ENCODE results near the gene MARK1. TPM values are rescaled to one million over a fixed set of nuclear protein-coding genes. Genes with fewer than 3 reads are reported as not detected.

MARK1 gene
- total RNA-seq, 1 experiment from 2014 or later = 1.3 TPM

DNA sequence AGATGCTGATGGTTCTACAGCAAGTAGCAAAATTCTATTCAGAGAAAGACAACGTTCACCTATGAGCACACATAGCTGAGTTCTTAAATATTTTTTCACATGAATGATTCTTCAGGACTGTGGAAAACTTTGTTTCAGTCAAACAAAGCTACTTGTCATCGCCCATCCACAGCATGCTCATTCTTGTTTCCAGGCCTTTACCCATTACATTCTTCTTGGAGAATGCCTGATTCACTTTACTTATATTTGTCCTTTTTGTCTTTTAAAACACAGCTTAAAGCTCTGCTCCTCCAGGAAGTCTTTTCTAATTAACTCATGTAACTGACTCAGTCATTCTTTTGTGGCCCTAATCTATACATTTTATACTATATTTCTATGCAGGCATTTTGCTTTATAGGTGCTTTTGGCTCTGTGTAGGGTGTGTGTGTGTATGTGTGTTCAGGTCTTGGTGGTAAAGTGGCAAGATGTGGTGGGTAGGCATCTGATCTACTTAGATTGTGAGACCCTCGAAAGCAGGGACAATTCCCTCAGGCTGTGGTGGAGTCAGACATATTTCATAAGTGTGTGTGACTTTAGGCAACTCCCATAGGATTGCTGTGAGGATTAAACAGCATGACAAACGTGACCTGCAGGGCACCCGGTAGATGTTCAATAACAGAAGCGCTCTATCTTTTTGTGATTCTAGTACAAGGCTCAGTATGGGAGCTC, 11.8 kb upstream of the MARK1 start:
- H3K9me2 ChIP-seq (replicated peaks; ENCODE audit: insufficient read depth, low read length) = no peaks in the 10 kb centered on the region
- no peak overlapping the region for H3K27ac ChIP-seq (ENCODE audit: low read length)

GRCh38 chr1:220516722-220517042, 11.3 kb upstream of the MARK1 start:
- DNase-seq = no peak

More for the DNA sequence above, 11.8 kb upstream of the MARK1 start:
- H3K27me3 ChIP-seq (ENCODE audit: low read length) = no peaks in the 10 kb centered on the region
- H3K36me3 ChIP-seq (ENCODE audit: insufficient read depth, low read length) = no peaks in the 10 kb centered on the region
- no peak for DNase-seq
- H3K79me2 ChIP-seq (ENCODE audit: low read length) = no peaks in the 10 kb centered on the region
- H3K4me2 ChIP-seq (ENCODE audit: low read depth, low read length, poor library complexity, severe bottlenecking) = no peak overlapping the region
- no peaks in the 10 kb centered on the region for H4K20me1 ChIP-seq (ENCODE audit: insufficient read depth, low read depth, low read length)
- H2AFZ ChIP-seq (ENCODE audit: low read length) = no peak overlapping the region
- no peaks in the 10 kb centered on the region for H3K4me1 ChIP-seq (ENCODE audit: low read length)
- no peaks in the 10 kb centered on the region for H3K9me3 ChIP-seq (ENCODE audit: low read length)
- no peak overlapping the region for H3K9ac ChIP-seq (ENCODE audit: low read length)
- H3K4me3 ChIP-seq (ENCODE audit: low read length) = no peak overlapping the region

DNA sequence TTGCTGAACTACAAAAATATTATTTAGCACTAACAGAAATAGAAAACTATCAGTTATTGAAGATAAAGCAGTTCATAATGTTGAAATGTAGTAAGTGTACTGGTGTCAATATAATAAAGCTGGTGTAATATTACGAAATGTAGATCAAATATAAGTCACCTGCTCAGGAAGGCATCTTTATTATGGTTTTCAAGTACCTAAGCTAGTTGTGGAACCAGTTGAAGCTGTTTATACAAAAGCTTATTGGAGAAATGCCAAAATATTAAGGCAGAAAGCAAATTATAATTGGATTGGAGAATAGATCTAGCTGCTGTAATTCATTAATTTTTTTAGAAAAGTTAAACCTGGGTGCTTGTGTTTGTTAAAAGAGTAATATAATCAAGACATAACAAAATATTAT, 6.2 kb upstream of the MARK1 start:
- Histone ChIP-seq H3K36me3 (ENCODE audit: insufficient read depth, low read length) (no peaks in the 10 kb centered on the region), H3K79me2 (ENCODE audit: low read length) (no peaks in the 10 kb centered on the region), H3K4me1 (ENCODE audit: low read length) (no peaks in the 10 kb centered on the region), H3K4me2 (ENCODE audit: low read depth, low read length, poor library complexity, severe bottlenecking) (no peak overlapping the region), H3K27me3 (ENCODE audit: low read length) (no peaks in the 10 kb centered on the region), H3K4me3 (ENCODE audit: low read length) (no peak overlapping the region), H3K27ac (ENCODE audit: low read length) (no peak overlapping the region), H3K9me3 (ENCODE audit: low read length) (no peaks in the 10 kb centered on the region), H3K9me2 (replicated peaks; ENCODE audit: insufficient read depth, low read length) (no peaks in the 10 kb centered on the region), H2AFZ (ENCODE audit: low read length) (no peak overlapping the region), H3K9ac (ENCODE audit: low read length) (no peak overlapping the region), H4K20me1 (ENCODE audit: insufficient read depth, low read depth, low read length) (no peaks in the 10 kb centered on the region)
- no peak for DNase-seq

More at GRCh38 chr1:220516722-220517042, 11.3 kb upstream of the MARK1 start:
- Histone ChIP-seq H3K4me3 (ENCODE audit: low read length) (no peak overlapping the region), H3K27ac (ENCODE audit: low read length) (no peak overlapping the region), H3K27me3 (ENCODE audit: low read length) (no peaks in the 10 kb centered on the region), H3K9ac (ENCODE audit: low read length) (no peak overlapping the region), H3K9me3 (ENCODE audit: low read length) (no peaks in the 10 kb centered on the region), H3K4me1 (ENCODE audit: low read length) (no peaks in the 10 kb centered on the region), H4K20me1 (ENCODE audit: insufficient read depth, low read depth, low read length) (no peaks in the 10 kb centered on the region), H3K9me2 (replicated peaks; ENCODE audit: insufficient read depth, low read length) (no peaks in the 10 kb centered on the region), H2AFZ (ENCODE audit: low read length) (no peak overlapping the region), H3K36me3 (ENCODE audit: insufficient read depth, low read length) (no peaks in the 10 kb centered on the region), H3K79me2 (ENCODE audit: low read length) (no peaks in the 10 kb centered on the region), H3K4me2 (ENCODE audit: low read depth, low read length, poor library complexity, severe bottlenecking) (no peak overlapping the region)

GRCh38 chr1:220526294-220526693, 1.6 kb upstream of the MARK1 start:
- no peak overlapping the region for H3K27ac ChIP-seq (ENCODE audit: low read length)
- H3K9me2 ChIP-seq (replicated peaks; ENCODE audit: insufficient read depth, low read length) = no peaks in the 10 kb centered on the region
- no peaks in the 10 kb centered on the region for H4K20me1 ChIP-seq (ENCODE audit: insufficient read depth, low read depth, low read length)
- no peak for DNase-seq
- H3K4me3 ChIP-seq (ENCODE audit: low read length) = no peak overlapping the region
- no peak overlapping the region for H2AFZ ChIP-seq (ENCODE audit: low read length)
- no peaks in the 10 kb centered on the region for H3K79me2 ChIP-seq (ENCODE audit: low read length)
- no peaks in the 10 kb centered on the region for H3K27me3 ChIP-seq (ENCODE audit: low read length)
- H3K36me3 ChIP-seq (ENCODE audit: insufficient read depth, low read length) = no peaks in the 10 kb centered on the region
- H3K4me2 ChIP-seq (ENCODE audit: low read depth, low read length, poor library complexity, severe bottlenecking) = no peak overlapping the region
- peaks cover 18% of the 10 kb centered on the region for H3K4me1 ChIP-seq (ENCODE audit: low read length)
- H3K9me3 ChIP-seq (ENCODE audit: low read length) = no peaks in the 10 kb centered on the region
- H3K9ac ChIP-seq (ENCODE audit: low read length) = no peak overlapping the region

- Histone ChIP-seq H3K4me1 (ENCODE audit: low read length) (peaks cover 18% of the 10 kb centered on the region), H4K20me1 (ENCODE audit: insufficient read depth, low read depth, low read length) (no peaks in the 10 kb centered on the region), H3K9me2 (replicated peaks; ENCODE audit: insufficient read depth, low read length) (no peaks in the 10 kb centered on the region), H3K27me3 (ENCODE audit: low read length) (no peaks in the 10 kb centered on the region), H3K9ac (ENCODE audit: low read length) (peak overlapping the region; percentile 72), H3K9me3 (ENCODE audit: low read length) (no peaks in the 10 kb centered on the region), H3K27ac (ENCODE audit: low read length) (no peak overlapping the region), H2AFZ (ENCODE audit: low read length) (0 out of 2 replicates have a peak overlapping the region, but pooled peaks have one; percentile 3), H3K4me2 (ENCODE audit: low read depth, low read length, poor library complexity, severe bottlenecking) (peak overlapping the region; percentile 81), H3K36me3 (ENCODE audit: insufficient read depth, low read length) (no peaks in the 10 kb centered on the region), H3K4me3 (ENCODE audit: low read length) (peak overlapping the region; percentile 77), H3K79me2 (ENCODE audit: low read length) (no peaks in the 10 kb centered on the region)
- DNase-seq = no peak
Observed at GRCh38 chr1:220527279-220527907, 543 bp upstream of the MARK1 start.

GRCh38 chr1:220528679-220529501, 954 bp downstream of the MARK1 start:
- Histone ChIP-seq H2AFZ (ENCODE audit: low read length) (peak overlapping the region; percentile 96), H3K4me2 (ENCODE audit: low read depth, low read length, poor library complexity, severe bottlenecking) (peak overlapping the region; percentile 81), H3K79me2 (ENCODE audit: low read length) (no peaks in the 10 kb centered on the region), H4K20me1 (ENCODE audit: insufficient read depth, low read depth, low read length) (no peaks in the 10 kb centered on the region), H3K36me3 (ENCODE audit: insufficient read depth, low read length) (no peaks in the 10 kb centered on the region), H3K27me3 (ENCODE audit: low read length) (no peaks in the 10 kb centered on the region), H3K4me1 (ENCODE audit: low read length) (peaks cover 18% of the 10 kb centered on the region), H3K4me3 (ENCODE audit: low read length) (peak overlapping the region; percentile 77), H3K27ac (ENCODE audit: low read length) (no peak overlapping the region), H3K9ac (ENCODE audit: low read length) (peak overlapping the region; percentile 72), H3K9me3 (ENCODE audit: low read length) (no peaks in the 10 kb centered on the region), H3K9me2 (replicated peaks; ENCODE audit: insufficient read depth, low read length) (no peaks in the 10 kb centered on the region)
- no peak for DNase-seq

- Histone ChIP-seq H3K4me2 (ENCODE audit: low read depth, low read length, poor library complexity, severe bottlenecking) (peak overlapping the region; percentile 81), H3K9me3 (ENCODE audit: low read length) (no peaks in the 10 kb centered on the region), H3K36me3 (ENCODE audit: insufficient read depth, low read length) (no peaks in the 10 kb centered on the region), H3K9me2 (replicated peaks; ENCODE audit: insufficient read depth, low read length) (no peaks in the 10 kb centered on the region), H3K9ac (ENCODE audit: low read length) (no peak overlapping the region), H3K27ac (ENCODE audit: low read length) (no peak overlapping the region), H4K20me1 (ENCODE audit: insufficient read depth, low read depth, low read length) (no peaks in the 10 kb centered on the region), H2AFZ (ENCODE audit: low read length) (no peak overlapping the region), H3K79me2 (ENCODE audit: low read length) (no peaks in the 10 kb centered on the region), H3K4me1 (ENCODE audit: low read length) (peaks cover 18% of the 10 kb centered on the region), H3K27me3 (ENCODE audit: low read length) (peaks cover 2% of the 10 kb centered on the region; the same call in 1 of the 2 replicates), H3K4me3 (ENCODE audit: low read length) (peak overlapping the region; percentile 77; the same call in 1 of the 2 replicates)
- DNase-seq = no peak
Observed at GRCh38 chr1:220529521-220530020, 1.6 kb downstream of the MARK1 start.
